Inferior parietal cortex (tissue), 1 donor: ENCODE measurements around the gene RNF14.
A peak's percentile ranks its signal among the peaks of the same experiment; 100 is the strongest.

ENCODE experiments used
- DNase-seq: peaks from one replicate; pipeline ENCODE4 v3.0.0-alpha.2; 2016; ENCODE audit errors: extremely low spot score

RNF14 gene

DNA sequence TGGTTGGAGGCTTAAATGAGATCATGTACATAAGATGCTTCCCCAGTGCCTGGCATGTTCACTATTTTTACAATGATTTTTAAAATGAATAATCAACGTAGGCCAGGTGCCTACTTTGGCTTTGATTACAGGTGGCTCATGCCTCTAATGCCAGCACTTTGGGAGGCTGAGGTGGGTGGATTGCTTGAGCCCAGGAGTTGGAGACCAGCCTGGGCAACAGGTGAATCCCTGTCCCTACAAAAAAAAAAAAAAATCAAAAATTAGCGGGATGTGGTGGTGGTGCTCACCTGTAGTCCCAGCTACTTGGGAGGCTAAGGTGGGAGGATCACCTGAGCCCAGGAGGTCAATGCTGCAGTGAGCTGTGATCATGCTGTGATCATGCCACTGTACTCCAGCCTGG lies 20.1 kb upstream of the RNF14 start:
- DNase-seq = no peak

- no peak for DNase-seq
Observed at GRCh38 chr5:141949511-141949910, 19.4 kb upstream of the RNF14 start.

DNA sequence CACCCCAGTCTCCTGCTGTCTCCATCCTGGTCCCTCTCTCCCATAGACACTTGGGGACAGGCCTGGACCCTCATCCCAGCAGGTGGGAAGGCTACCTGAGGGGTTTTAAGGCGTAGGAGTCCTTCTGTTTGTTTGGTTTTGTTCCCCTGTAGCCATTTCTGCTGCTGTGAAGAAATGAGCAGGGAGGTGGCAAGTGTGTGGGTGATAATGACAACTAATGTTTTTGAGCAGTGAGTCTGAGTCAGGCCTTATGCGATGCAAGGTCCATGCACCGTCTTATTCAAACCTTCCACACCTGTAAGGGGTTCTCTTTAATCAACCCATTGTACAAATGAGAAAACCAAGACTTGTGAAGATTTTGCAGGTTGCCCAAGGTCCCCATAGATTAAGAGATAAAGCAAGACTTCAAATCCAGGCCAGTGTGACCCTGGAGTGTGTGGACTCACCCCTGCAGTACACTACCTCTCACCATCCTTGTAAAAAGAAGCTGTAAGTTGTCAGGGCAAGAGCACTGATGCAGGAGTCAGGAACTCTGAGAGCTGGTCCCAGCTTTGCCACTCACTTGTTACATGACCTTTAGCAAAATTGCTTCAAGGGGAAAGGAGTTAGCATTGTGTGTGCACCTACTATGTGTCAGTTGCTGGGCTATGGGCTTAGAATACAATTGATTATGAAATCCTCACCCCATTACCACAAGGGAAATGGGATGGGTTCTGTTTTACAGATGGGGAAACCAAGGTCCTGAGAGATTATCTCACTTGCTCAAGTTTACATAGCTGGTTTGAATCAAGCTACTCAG lies 18.5 kb upstream of the RNF14 start:
- DNase-seq = no peak

GRCh38 chr5:141951332-141951781 lies 17.5 kb upstream of the RNF14 start:
- no peak for DNase-seq

GRCh38 chr5:141952020-141952419 lies 16.9 kb upstream of the RNF14 start:
- DNase-seq = no peak

DNA sequence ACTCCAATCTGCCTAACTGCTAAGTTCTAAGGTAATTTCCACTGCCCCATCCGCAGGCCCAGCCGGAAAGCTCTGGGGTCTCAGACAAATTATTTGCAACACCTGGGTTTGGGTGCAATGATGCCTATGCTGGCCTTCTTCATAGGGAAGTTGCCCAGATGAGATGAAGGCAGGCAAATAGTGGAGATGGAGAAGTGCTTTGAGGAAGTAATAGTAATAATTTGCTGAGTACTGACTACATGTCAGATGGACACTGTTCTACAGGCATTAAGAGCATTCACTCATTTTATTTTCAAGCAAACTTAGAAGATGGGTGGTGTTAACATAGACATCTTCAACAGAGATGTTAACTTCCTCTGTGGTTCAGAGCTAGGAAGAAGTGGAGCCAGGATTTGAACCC lies 14.7 kb upstream of the RNF14 start:
- no peak for DNase-seq

DNA sequence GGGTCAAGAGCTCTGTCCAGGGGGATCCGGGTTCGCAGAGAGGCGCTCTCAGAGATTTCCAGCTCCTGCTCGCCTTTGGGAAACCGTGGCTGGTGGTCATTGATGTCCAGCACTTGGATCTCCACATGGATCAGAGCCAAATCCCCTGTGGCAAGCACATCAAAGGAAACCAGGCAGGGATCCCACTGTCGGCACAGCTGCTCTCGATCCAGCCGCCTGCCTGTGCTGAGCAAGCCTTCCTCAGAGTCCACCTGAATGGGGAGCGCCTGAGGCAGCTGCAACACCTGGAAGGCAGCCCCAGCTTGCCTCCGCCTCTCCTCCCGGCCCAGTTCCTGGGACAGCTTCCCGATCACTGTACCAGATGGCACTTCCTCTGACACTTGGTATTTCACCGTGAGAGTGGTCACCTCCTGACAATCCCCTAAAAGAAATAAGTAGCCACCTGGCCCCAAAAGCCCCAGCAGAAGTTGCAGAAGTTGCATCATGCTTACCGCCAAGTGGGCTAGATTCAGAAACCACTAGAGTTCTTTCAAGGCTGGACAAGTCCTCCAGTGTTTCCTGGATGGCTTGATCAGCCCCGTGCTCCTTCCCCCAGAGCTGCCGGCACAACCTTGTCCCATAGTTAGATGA lies 11.4 kb upstream of the RNF14 start:
- DNase-seq = no peak

DNA sequence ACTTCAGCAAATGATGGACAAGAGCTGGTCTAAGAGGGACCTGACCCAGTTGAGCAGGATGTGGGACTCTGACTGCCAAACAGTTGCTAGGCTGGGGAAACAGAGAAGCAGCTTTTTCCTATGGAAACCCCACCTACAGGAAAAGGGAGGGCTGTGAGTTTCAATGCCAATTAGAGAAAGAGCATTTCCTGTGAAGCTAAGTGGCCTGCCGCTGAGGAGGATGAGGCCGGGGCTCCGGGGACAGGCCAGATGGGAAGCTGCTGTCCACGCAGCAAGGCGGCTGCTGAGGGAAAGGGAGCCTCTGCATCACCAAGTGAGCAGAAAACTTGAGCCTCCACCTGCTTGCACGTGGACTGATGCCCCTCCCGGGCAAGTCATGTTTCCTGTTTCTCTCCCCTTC lies 10.8 kb upstream of the RNF14 start, which contains the start of gene PCDH12:
Gene PCDH12, minus strand, starts transcription at position 90 of the 400 bp plus-strand sequence. CDS start 351 bp downstream, outside the sequence.
- no peak for DNase-seq

GRCh38 chr5:141958546-141959172 lies 10.2 kb upstream of the RNF14 start:
- DNase-seq = no peak

DNA sequence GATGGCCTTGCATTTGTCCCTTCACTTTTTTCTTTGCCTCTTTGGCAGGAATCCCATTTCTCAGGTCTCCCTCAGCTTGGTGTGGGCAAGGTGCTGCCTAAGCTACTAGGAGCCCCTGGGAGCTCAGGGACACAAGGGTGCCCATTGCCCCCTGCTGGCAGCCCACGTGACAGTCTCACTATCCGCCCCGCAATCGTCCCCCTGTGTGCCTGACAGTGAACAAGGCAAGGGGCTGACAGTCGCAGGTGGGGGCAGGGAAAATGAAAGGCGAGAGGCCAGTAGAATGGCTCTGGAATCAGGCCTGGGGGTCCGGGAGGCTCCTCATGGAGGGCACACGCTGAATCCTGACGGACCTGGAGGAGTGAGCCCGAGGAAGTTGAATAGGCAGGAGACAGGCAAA lies 8.9 kb upstream of the RNF14 start:
- DNase-seq = no peak

- peak; percentile 99 for DNase-seq
Observed at GRCh38 chr5:141960449-141961323, 8.2 kb upstream of the RNF14 start.

DNA sequence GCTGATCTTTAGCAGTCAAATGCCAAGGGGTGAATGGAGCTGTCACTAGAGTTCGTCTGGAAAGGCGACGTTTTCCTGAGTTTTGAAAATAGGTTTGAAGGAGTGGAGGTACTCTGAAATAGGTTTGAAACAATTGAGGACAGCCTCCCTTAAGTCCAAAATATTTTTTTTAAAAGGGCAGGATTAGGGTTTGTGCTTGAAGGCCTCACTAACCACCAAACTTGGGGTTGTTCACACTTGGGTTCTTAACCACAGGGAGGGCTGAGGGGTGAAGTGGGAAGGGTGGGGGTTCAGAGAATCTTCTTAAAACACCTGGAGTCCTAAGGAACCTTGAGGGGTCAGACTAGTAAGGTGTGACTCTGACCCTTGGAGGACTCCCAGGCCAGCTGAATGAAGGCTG lies 7.4 kb upstream of the RNF14 start:
- no peak for DNase-seq

DNA sequence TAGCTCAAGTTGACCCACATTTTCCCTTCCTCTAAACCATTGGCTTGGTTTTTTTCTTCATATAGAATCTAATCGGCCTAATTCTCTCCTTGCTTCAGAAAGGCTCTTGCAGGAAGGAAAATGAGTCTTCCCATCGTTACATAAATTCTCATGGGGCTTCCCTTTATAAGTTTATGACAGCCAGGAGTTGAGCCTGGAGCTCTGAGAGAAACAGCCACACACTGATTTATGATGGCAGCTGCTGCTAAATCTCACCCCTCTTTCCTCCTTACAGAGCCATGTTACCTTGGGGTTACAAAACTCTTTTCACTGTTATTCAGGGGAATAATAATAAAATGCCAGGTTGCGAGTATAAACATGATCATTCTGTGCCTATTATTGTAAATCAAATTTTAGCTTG lies 5.2 kb upstream of the RNF14 start:
- no peak for DNase-seq

DNA sequence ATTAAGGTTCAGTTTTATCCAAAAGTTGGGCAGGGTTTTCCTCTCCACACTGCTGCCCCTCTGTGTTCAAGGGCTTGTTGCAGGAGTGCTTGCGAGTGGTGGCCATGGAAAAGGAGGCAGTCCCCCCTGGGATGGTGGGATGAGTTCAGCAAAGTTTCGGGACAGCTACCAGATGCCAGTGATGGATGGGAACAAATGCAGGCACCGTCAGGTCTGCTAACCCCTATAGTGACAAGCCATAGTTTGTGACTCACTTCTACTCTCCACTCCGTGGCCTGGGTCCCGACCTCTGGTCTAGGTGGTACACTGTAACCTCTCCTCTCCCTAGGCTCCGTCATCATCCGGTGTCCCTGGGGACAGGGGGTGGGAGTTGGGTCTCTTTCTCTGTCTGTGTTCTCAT lies 3.8 kb upstream of the RNF14 start:
- no peak for DNase-seq

DNA sequence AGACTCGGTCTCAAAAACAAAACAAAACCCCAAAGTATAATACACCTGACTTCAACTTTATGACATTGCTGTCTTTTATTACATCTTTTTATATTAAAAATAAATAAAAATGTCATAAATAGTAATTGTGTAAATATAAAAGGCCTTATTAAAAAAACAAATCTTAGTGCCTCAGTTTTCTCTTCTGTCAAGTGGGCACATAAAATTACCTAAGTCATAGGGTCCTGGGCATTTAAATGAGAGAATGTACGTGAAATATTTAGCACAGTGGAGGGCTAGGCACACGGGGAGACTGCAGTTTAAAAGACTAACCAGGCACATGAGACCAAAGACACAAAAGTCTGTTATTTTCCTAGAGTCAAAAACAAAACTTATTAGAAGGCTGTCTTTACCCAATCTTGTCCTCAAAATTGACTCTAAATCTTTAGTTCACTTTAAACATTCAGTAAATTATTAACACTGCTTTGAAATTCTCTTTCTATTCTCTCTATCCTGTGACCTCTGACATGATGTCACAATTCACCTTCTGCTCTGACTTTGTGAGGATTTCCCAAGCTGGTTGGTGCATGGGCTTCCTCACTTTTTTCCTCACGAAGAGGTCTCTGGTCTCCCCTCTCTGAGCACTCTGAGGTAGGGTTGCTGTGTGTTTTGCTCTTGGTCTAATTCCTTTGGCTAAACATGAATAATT lies 2.5 kb upstream of the RNF14 start:
- no peak for DNase-seq

- DNase-seq = no peak
Observed at GRCh38 chr5:141966963-141967333, 2.0 kb upstream of the RNF14 start.

DNA sequence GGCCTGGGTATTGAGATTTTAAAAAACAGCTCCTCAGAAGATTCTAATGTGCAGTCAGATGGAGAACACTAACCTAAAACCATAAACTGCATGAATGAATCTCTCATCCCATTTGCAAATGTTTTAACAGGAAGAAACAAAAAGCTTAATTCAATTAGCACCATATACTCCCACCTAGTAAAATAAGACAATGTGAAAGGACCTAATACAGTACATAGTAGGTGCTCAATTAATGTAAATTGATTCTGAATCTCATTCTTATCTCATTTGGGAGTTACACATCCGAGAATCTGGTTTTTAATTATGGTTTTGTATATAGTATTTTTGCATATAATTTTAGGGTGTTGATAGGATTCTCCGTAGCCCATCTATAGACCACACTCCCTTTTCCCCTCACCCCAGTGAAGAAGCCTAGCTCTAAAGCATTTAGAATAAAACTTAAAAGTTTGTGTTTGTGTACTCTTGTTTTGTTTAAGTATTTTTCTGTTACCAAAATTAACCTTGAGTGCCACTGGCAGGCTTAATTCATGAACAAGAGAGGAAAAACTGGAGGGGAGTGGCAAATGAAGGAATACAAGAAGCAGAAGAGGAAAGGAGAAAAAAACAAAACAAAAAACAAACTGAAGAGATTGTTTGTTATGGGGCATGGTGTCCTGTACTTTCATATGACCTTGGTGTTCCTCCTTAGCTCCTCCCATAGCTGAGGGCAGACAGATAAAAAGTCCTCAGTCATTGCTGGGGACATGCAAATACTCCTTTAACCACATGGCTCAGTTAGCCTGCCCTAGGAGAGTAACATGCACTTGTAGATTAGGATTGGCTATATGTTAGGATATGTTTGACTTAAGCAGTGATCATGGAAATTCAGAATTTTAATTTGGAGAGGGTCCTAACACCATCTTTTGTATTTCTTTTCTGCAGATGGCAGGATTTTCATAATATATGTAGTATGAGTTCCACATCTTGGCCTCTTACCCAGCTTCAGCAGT lies 1.2 kb downstream of the RNF14 start:
- peak; percentile 39 for DNase-seq

- no peak for DNase-seq
Observed at GRCh38 chr5:141973871-141974595, 5.1 kb downstream of the RNF14 start.

DNA sequence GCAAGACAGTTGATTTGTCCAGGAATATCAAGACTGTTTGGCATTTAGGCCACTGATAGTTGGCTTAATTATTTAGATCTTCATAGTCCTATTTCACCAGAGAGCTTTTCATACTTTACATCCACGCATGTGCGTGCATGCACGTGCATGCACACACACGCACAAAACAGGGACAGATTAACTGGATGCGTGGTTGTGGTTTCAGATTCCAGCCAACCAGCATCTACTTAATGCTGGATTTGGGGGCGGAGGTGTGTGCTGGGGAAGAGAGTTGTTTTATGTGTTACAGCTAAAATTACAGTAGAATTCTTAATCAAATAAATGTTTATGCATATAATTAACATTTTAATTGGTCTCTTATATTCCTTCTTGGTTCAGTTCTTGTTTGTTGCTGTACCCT lies 7.3 kb downstream of the RNF14 start:
- DNase-seq = no peak
